Measurements from ENCODE around the gene EIF3B. TPM values are rescaled to one million over a fixed set of nuclear protein-coding genes. Genes with fewer than 3 reads are reported as not detected.
A peak's percentile ranks its signal among the peaks of the same experiment; 100 is the strongest.

EIF3B gene
- total RNA-seq, 1 experiment from 2014 or later, result 333 TPM

DNA sequence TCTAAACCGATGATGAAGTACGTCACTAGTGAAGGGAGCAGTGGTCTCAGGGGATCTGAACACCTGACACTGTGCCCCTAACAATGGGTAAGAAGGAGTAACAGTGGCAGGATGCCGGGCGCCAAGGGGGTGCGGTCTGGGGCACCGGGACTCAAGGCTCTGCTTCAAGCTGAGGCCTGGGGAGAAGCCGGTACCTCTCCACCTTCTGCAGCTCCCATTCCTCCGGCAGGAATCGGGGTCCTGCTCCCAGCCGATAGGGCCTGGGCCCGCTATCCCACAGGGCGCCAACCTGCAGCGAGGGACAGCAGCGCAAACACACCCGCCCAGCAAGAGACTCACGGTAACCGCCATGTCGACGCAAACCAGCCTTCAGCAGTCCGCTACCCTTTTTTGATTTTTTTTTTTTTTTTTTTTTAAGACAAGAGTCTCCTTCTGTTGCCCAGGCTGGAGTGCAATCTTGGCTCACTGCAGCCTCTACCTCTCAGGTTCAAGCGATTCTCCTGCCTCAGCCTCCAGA lies 40.0 kb downstream of the EIF3B start:
- Mint-ChIP-seq H3K27me3 (ENCODE audit: unreplicated experiment) (no peaks in the 10 kb centered on the region), H3K27ac (ENCODE audit: unreplicated experiment) (no peak overlapping the region), H3K4me1 (ENCODE audit: low read depth, unreplicated experiment) (peaks cover 4% of the 10 kb centered on the region), H3K4me3 (ENCODE audit: low read depth, unreplicated experiment) (no peak overlapping the region), H3K9me3 (ENCODE audit: low read depth, unreplicated experiment) (no peaks in the 10 kb centered on the region), H3K36me3 (ENCODE audit: insufficient read depth, unreplicated experiment) (peaks cover 16% of the 10 kb centered on the region)
- no TSS peak for BruUV-seq (replicated peaks)
- CTCF ChIA-PET, result no interaction called here
- intact Hi-C loops (cut with micrococcal nuclease; ENCODE audit: unreplicated experiment), result no loop called here
- TF ChIP-seq, protein P1, sequence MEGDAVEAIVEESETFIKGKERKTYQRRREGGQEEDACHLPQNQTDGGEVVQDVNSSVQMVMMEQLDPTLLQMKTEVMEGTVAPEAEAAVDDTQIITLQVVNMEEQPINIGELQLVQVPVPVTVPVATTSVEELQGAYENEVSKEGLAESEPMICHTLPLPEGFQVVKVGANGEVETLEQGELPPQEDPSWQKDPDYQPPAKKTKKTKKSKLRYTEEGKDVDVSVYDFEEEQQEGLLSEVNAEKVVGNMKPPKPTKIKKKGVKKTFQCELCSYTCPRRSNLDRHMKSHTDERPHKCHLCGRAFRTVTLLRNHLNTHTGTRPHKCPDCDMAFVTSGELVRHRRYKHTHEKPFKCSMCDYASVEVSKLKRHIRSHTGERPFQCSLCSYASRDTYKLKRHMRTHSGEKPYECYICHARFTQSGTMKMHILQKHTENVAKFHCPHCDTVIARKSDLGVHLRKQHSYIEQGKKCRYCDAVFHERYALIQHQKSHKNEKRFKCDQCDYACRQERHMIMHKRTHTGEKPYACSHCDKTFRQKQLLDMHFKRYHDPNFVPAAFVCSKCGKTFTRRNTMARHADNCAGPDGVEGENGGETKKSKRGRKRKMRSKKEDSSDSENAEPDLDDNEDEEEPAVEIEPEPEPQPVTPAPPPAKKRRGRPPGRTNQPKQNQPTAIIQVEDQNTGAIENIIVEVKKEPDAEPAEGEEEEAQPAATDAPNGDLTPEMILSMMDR (IDR thresholded peaks at IDR 0.05; ENCODE audit: unreplicated experiment), result no peak
- DNase-seq, result no peak

GRCh38 chr7:2398506-2398905 lies 43.9 kb downstream of the EIF3B start:
- H3K4me3 Mint-ChIP-seq (ENCODE audit: low read depth, unreplicated experiment), result no peak overlapping the region
- CTCF ChIA-PET, result no interaction called here
- H3K27me3 Mint-ChIP-seq (ENCODE audit: unreplicated experiment), result no peaks in the 10 kb centered on the region
- no TSS peak for BruUV-seq (replicated peaks)
- peaks cover 11% of the 10 kb centered on the region for H3K4me1 Mint-ChIP-seq (ENCODE audit: low read depth, unreplicated experiment)
- intact Hi-C loops (cut with micrococcal nuclease; ENCODE audit: unreplicated experiment), result no loop called here
- TF ChIP-seq, protein P1 (IDR thresholded peaks at IDR 0.05; ENCODE audit: unreplicated experiment), result no peak
- no peak overlapping the region for H3K27ac Mint-ChIP-seq (ENCODE audit: unreplicated experiment)
- H3K9me3 Mint-ChIP-seq (ENCODE audit: low read depth, unreplicated experiment), result no peaks in the 10 kb centered on the region
- no peak for DNase-seq
- H3K36me3 Mint-ChIP-seq (ENCODE audit: insufficient read depth, unreplicated experiment), result peaks cover 24% of the 10 kb centered on the region

DNA sequence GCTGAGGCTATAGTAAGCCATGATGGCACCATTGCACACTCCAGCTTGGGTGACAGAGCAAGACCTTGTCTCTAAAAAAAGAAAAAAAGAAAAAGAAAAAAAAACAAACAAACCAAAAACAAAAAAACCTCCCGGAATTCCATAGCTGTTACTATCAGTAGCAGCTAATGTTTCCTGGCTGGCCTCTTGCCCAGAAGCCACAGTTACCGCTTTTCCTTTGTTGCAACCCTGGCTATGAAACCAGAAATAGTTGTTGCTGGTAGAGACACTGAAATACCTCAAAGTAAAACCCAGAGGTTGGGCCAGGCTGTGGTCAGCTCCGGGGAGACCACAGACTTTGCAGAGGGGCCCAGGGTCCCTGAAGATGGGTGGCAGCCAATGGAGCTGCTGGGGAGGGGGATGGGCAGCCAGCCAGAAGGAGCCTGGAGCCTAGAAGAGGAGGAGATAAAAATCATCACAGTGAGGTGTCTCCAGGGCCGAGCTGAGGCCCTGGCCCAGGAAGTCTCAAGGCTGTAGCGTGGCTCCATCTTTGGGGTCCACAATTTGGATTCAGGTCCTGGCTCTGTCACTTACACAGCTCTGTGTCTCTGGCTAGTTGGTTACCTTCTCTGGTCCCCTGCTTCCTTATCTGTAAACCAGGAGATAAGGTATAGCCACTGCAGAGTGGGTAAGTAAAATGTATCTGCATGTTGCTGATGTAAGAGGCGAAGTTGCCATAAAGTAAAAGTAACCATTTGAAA lies 45.4 kb downstream of the EIF3B start:
- H3K4me3 Mint-ChIP-seq (ENCODE audit: low read depth, unreplicated experiment), result peak overlapping the region; percentile 38
- no TSS peak for BruUV-seq (replicated peaks)
- H3K4me1 Mint-ChIP-seq (ENCODE audit: low read depth, unreplicated experiment), result peaks cover 22% of the 10 kb centered on the region
- intact Hi-C loops (cut with micrococcal nuclease; ENCODE audit: unreplicated experiment), result no loop called here
- no peaks in the 10 kb centered on the region for H3K27me3 Mint-ChIP-seq (ENCODE audit: unreplicated experiment)
- no peaks in the 10 kb centered on the region for H3K9me3 Mint-ChIP-seq (ENCODE audit: low read depth, unreplicated experiment)
- TF ChIP-seq, protein P1 (IDR thresholded peaks at IDR 0.05; ENCODE audit: unreplicated experiment), result no peak
- peak overlapping the region; percentile 41 for H3K27ac Mint-ChIP-seq (ENCODE audit: unreplicated experiment)
- DNase-seq, result peak; percentile 84
- CTCF ChIA-PET, result interaction anchor here (0.6 to 1.8 kb wide), 10 partner anchors 9 to 319 kb away, joined by 3 to 7 read pairs (median 4); no protein-coding TSS in a partner anchor
- H3K36me3 Mint-ChIP-seq (ENCODE audit: insufficient read depth, unreplicated experiment), result peaks cover 29% of the 10 kb centered on the region

- Mint-ChIP-seq H3K36me3 (ENCODE audit: insufficient read depth, unreplicated experiment) (peaks cover 36% of the 10 kb centered on the region), H3K4me1 (ENCODE audit: low read depth, unreplicated experiment) (peaks cover 29% of the 10 kb centered on the region), H3K27me3 (ENCODE audit: unreplicated experiment) (no peaks in the 10 kb centered on the region), H3K27ac (ENCODE audit: unreplicated experiment) (peak overlapping the region; percentile 34), H3K9me3 (ENCODE audit: low read depth, unreplicated experiment) (no peaks in the 10 kb centered on the region), H3K4me3 (ENCODE audit: low read depth, unreplicated experiment) (peak overlapping the region; percentile 79)
- TF ChIP-seq, protein P1 (IDR thresholded peaks at IDR 0.05; ENCODE audit: unreplicated experiment), result no peak
- TSS peak; percentile 92 for BruUV-seq (replicated peaks)
- DNase-seq, result no peak
- intact Hi-C loops (cut with micrococcal nuclease; ENCODE audit: unreplicated experiment), result no loop called here
- CTCF ChIA-PET, result interaction anchor here (0.6 to 1.2 kb wide), 4 partner anchors 10 to 842 kb away, joined by 3 to 15 read pairs (median 3); no protein-coding TSS in a partner anchor
Observed at GRCh38 chr7:2402687-2403013, 48.0 kb downstream of the EIF3B start.

Data from Calu3 (cell line).